Activated T-cell treated with anti-CD3 and anti-CD28 coated beads, Interleukin-2, amount 50 U/mL, for 4 hours (primary cell): ENCODE data around the gene NUDT16L1. TPM values are rescaled to one million over a fixed set of nuclear protein-coding genes. Genes with fewer than 3 reads are reported as not detected.
A peak's percentile ranks its signal among the peaks of the same experiment; 100 is the strongest.
"Not testable (repeated sequence)": the region's sequence is repeated elsewhere in the genome, so short reads cannot be mapped to it uniquely, and the experiment has no call there.

Source experiments
- ATAC-seq, 2 donors: fragments of 200-7000 bp; cut with Tn5 transposase; one replicate each; pipeline ENCODE4 v1.10.0; 2021
- DNase-seq: peaks from one replicate; pipeline ENCODE4 v3.0.0-alpha.2; 2020
- H3K27me3 Mint-ChIP-seq: one replicate; pipeline ENCODE4 v1.8.0; 2021; ENCODE audit warnings: low read depth, mixed read lengths
- H3K36me3 Mint-ChIP-seq: one replicate; pipeline ENCODE4 v1.8.0; 2022; ENCODE audit warnings: mixed read lengths; ENCODE audit not compliant: insufficient read depth
- H3K4me1 Mint-ChIP-seq: one replicate; pipeline ENCODE4 v1.8.0; 2021; ENCODE audit warnings: low read depth, mixed read lengths
- H3K4me3 Mint-ChIP-seq: one replicate; pipeline ENCODE4 v1.8.0; 2021; ENCODE audit warnings: mild to moderate bottlenecking, moderate library complexity, mixed read lengths
- H3K9me3 Mint-ChIP-seq: one replicate; pipeline ENCODE4 v1.8.0; 2021; ENCODE audit warnings: mixed read lengths
- total RNA-seq, 3 donors: library from RNA; stranded (reverse); gene quantifications; one replicate each; pipeline ENCODE4 v1.2.1, GENCODE V29; 2021

The NUDT16L1 gene
- total RNA-seq, 3 donors from 2014 or later: 53.1 to 56.8 (median 54.1) TPM

DNA sequence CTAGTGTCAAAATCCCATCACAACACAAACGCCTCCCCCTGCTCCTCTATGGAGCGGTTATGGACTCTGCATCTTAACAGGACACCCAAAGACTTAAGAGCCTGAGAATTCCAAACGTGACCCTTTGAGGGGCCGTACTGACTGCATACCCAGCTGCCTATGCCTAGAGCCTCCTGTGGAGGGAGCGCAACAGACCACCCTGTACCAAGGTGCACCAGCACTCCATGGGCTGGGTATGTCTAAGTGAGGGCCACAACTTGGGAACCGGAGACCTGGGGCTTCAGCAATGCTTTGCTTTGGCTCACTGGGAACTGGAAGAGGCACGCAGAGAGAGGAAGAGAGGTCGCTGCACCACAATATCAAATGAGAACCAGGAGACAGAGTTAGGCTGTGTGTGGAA is 35.3 kb downstream of the NUDT16L1 start:
- DNase-seq (no peak), ATAC-seq (no peak)
- peaks cover 9% of the 10 kb centered on the region for H3K36me3 Mint-ChIP-seq
- no peak overlapping the region for H3K4me3 Mint-ChIP-seq
- no peaks in the 10 kb centered on the region for H3K27me3 Mint-ChIP-seq
- H3K4me1 Mint-ChIP-seq: peaks cover 8% of the 10 kb centered on the region
- H3K9me3 Mint-ChIP-seq: no peaks in the 10 kb centered on the region

- H3K9me3 Mint-ChIP-seq: no peaks in the 10 kb centered on the region
- DNase-seq (no peak), ATAC-seq (no peak)
- H3K4me1 Mint-ChIP-seq: peaks cover 9% of the 10 kb centered on the region
- H3K4me3 Mint-ChIP-seq: no peak overlapping the region
- peaks cover 9% of the 10 kb centered on the region for H3K36me3 Mint-ChIP-seq
- H3K27me3 Mint-ChIP-seq: no peaks in the 10 kb centered on the region
These were observed 36.5 kb downstream of the NUDT16L1 start for GRCh38 chr16:4729876-4730275.

DNA sequence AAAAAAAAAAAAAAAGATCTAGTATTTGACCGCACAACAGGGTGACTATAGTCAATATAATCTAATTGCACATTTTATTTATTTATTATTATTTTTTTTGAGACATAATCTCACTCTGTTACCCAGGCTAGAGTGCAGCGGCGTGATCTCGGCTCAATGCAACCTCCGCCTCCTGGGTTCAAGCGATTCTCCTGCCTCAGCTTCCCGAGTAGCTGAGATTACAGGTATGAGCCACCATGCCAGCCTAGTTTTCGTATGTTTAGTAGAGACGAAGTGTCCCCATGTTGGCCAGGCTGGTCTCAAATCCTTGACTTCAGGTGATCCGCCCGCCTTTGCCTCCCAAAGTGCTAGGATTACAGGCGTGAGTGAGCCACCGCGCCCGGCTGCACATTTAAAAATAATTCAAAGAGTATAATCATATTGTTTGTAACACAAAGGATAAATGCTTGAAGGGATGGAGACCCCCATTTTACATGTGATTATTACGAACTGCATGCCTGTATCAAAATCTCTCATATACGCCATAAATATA is 39.9 kb downstream of the NUDT16L1 start:
- peaks cover 2% of the 10 kb centered on the region for H3K27me3 Mint-ChIP-seq
- peaks cover 16% of the 10 kb centered on the region for H3K4me1 Mint-ChIP-seq
- no peaks in the 10 kb centered on the region for H3K36me3 Mint-ChIP-seq
- H3K9me3 Mint-ChIP-seq: no peaks in the 10 kb centered on the region
- DNase-seq (no peak), ATAC-seq (no peak)
- H3K4me3 Mint-ChIP-seq: peak overlapping the region; percentile 91

- no peaks in the 10 kb centered on the region for H3K36me3 Mint-ChIP-seq
- peaks cover 16% of the 10 kb centered on the region for H3K4me1 Mint-ChIP-seq
- H3K27me3 Mint-ChIP-seq: peaks cover 2% of the 10 kb centered on the region
- no peaks in the 10 kb centered on the region for H3K9me3 Mint-ChIP-seq
- ATAC-seq: peak; percentile 5 to 25
- H3K4me3 Mint-ChIP-seq: peak overlapping the region; percentile 91
- DNase-seq: peak; percentile 23
These were observed 40.3 kb downstream of the NUDT16L1 start for GRCh38 chr16:4733747-4734062.

- peak; percentile 84 to 86 for ATAC-seq
- H3K4me1 Mint-ChIP-seq: peaks cover 16% of the 10 kb centered on the region
- H3K27me3 Mint-ChIP-seq: peaks cover 2% of the 10 kb centered on the region
- H3K36me3 Mint-ChIP-seq: no peaks in the 10 kb centered on the region
- no peaks in the 10 kb centered on the region for H3K9me3 Mint-ChIP-seq
- H3K4me3 Mint-ChIP-seq: peak within 1 kb of the TSS; percentile 91
- peak; percentile 71 for DNase-seq
These were observed 40.8 kb downstream of the NUDT16L1 start, which contains the start of the genes ANKS3 and DNAAF8 for GRCh38 chr16:4734063-4734729. ANKS3 (minus strand) TSS chr16:4734271; CDS start chr16:4730149, 4,122 bp downstream. DNAAF8 (plus strand) TSS chr16:4734537; CDS start chr16:4736515, 1,978 bp downstream.

GRCh38 chr16:4734730-4735535 is 41.6 kb downstream of the NUDT16L1 start:
- Mint-ChIP-seq H3K4me3 (peak overlapping the region; percentile 91), H3K27me3 (peaks cover 2% of the 10 kb centered on the region), H3K9me3 (no peaks in the 10 kb centered on the region), H3K4me1 (peaks cover 16% of the 10 kb centered on the region), H3K36me3 (no peaks in the 10 kb centered on the region)
- DNase-seq: peak; percentile 92
- peak; percentile 76 to 80 for ATAC-seq

DNA sequence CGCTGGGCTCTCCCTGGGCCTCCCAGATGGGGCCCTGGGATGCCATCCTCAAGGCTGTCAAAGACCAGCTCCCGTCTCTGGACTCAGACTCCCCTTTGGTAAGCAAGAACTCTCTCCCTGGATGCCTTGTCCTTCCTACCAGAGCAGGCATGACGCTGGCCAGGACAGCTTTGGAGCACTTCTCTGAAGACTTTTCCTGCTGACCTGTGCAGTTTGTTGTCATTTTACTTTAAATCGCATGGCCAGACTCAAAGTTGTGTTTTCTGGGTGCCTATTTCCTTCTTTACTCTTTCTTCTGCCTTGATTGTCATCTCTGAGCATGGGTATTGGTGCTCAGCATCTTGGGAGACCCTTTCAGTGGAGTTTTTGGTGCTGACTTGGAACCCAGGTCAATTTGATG is 43.2 kb downstream of the NUDT16L1 start:
- H3K4me3 Mint-ChIP-seq: no peak overlapping the region
- H3K9me3 Mint-ChIP-seq: no peaks in the 10 kb centered on the region
- H3K36me3 Mint-ChIP-seq: no peaks in the 10 kb centered on the region
- H3K27me3 Mint-ChIP-seq: peaks cover 2% of the 10 kb centered on the region
- ATAC-seq (no peak), DNase-seq (no peak)
- H3K4me1 Mint-ChIP-seq: peaks cover 16% of the 10 kb centered on the region

DNA sequence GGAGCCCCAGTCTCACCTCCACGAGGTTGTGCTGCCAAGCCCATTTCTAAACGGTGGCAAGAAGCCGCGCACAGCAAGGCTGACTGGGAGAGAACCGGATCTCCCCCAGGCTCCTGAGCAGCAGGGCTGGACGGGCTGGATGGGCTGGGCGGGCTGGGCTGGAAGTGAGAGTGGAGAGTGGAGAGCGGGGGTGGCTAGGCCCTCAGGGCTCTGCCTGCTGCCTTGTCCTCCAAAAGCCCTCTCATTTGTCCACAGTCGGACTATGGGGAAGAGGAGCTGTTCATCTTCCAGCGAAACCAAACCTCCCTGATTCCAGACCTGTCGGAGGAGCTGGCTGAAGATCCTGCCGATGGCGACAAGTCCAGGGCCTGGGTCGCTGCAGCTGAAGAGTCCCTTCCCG is 44.2 kb downstream of the NUDT16L1 start:
- Mint-ChIP-seq H3K27me3 (peaks cover 2% of the 10 kb centered on the region), H3K36me3 (no peaks in the 10 kb centered on the region), H3K9me3 (no peaks in the 10 kb centered on the region), H3K4me3 (no peak overlapping the region), H3K4me1 (peaks cover 16% of the 10 kb centered on the region)
- ATAC-seq (no peak), DNase-seq (no peak)

- H3K9me3 Mint-ChIP-seq, DNase-seq, H3K4me3 Mint-ChIP-seq, ATAC-seq, H3K27me3 Mint-ChIP-seq, H3K36me3 Mint-ChIP-seq: not testable (repeated sequence)
- peaks cover 11% of the 10 kb centered on the region for H3K4me1 Mint-ChIP-seq
These were observed 45.0 kb downstream of the NUDT16L1 start for GRCh38 chr16:4738370-4738769.

- peak in 1 of 2 donors; percentile 25 for ATAC-seq
- H3K4me1 Mint-ChIP-seq: peaks cover 9% of the 10 kb centered on the region
- H3K4me3 Mint-ChIP-seq: peak overlapping the region; percentile 58
- no peaks in the 10 kb centered on the region for H3K36me3 Mint-ChIP-seq
- DNase-seq: no peak
- H3K27me3 Mint-ChIP-seq: no peaks in the 10 kb centered on the region
- H3K9me3 Mint-ChIP-seq: no peaks in the 10 kb centered on the region
These were observed 50.0 kb downstream of the NUDT16L1 start for GRCh38 chr16:4743226-4743878.

- H3K4me3 Mint-ChIP-seq: no peak overlapping the region
- H3K36me3 Mint-ChIP-seq: no peaks in the 10 kb centered on the region
- no peak for ATAC-seq
- no peaks in the 10 kb centered on the region for H3K27me3 Mint-ChIP-seq
- DNase-seq: no peak
- peaks cover 12% of the 10 kb centered on the region for H3K4me1 Mint-ChIP-seq
- H3K9me3 Mint-ChIP-seq: no peaks in the 10 kb centered on the region
These were observed 51.4 kb downstream of the NUDT16L1 start for GRCh38 chr16:4744555-4745273.

DNA sequence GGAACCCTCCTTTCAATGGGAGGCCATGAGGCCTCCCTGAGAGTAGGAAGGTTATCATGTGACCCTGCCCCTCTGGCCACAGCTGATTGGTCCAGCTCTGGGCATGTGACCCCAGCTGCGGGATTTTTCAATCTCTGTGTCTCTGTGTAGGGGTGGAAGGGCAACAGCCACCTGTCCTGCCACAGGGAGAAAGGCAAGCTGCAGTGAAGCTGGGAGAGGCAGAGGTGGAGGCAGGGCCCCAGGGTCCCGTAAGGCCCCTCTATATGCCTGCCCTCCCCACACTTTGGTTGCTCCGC is 51.9 kb downstream of the NUDT16L1 start:
- Mint-ChIP-seq H3K9me3 (no peaks in the 10 kb centered on the region), H3K27me3 (no peaks in the 10 kb centered on the region), H3K4me3 (no peak overlapping the region), H3K4me1 (peaks cover 12% of the 10 kb centered on the region), H3K36me3 (no peaks in the 10 kb centered on the region)
- DNase-seq (no peak), ATAC-seq (no peak)
